Stimulated activated naive B cell treated with anti-CD40 and anti-IgM and Interleukin-4, amounts not matched to agents 10 μg/mL and 1 μg/mL and 100 μg/mL, for 72 hours (primary cell): ENCODE measurements around the gene THAP12.

Source experiments
- ATAC-seq, 2 donors: fragments of 150-1000 bp; cut with Tn5 transposase; replicated peaks; 2 replicates each; pipeline ENCODE4 v1.10.0; 2021; ENCODE audit warnings: moderate library complexity in 1 of 2
- DNase-seq: peaks from one replicate; pipeline ENCODE4 v3.0.0; 2021
- H3K27ac Mint-ChIP-seq: one replicate; pipeline ENCODE4 v1.8.0; 2022; ENCODE audit warnings: mild to moderate bottlenecking, mixed read lengths
- H3K27me3 Mint-ChIP-seq, 2 donors: one replicate each; pipeline ENCODE4 v1.8.0; 2022; ENCODE audit warnings: mixed read lengths in 2 of 2
- H3K36me3 Mint-ChIP-seq, 2 donors: one replicate each; pipeline ENCODE4 v1.8.0; 2022; ENCODE audit warnings: mixed read lengths in 2 of 2, mild to moderate bottlenecking in 1 of 2
- H3K4me1 Mint-ChIP-seq, 2 donors: one replicate each; pipeline ENCODE4 v1.8.0; 2022; ENCODE audit warnings: mixed read lengths in 2 of 2, mild to moderate bottlenecking in 1 of 2
- H3K4me3 Mint-ChIP-seq, 2 donors: one replicate each; pipeline ENCODE4 v1.8.0; 2022; ENCODE audit warnings: mild to moderate bottlenecking in 2 of 2, mixed read lengths in 2 of 2, moderate library complexity in 1 of 2
- H3K9me3 Mint-ChIP-seq, 2 donors: one replicate each; pipeline ENCODE4 v1.8.0; 2022; ENCODE audit warnings: mixed read lengths in 2 of 2, mild to moderate bottlenecking in 1 of 2

The THAP12 gene

GRCh38 chr11:76392870-76393269 is 11.9 kb upstream of the THAP12 start:
- Mint-ChIP-seq H3K27me3 (no peaks in the 10 kb centered on the region), H3K36me3 (no peaks in the 10 kb centered on the region), H3K9me3 (no peaks in the 10 kb centered on the region), H3K4me3 (no peak overlapping the region), H3K4me1 (peaks cover 9 to 18% of the 10 kb centered on the region in 2 donors), H3K27ac (no peak overlapping the region)
- DNase-seq (no peak), ATAC-seq (peak in 1 of 2 donors; percentile 59)

GRCh38 chr11:76391811-76392475 is 11.0 kb upstream of the THAP12 start:
- Mint-ChIP-seq H3K36me3 (no peaks in the 10 kb centered on the region), H3K27ac (no peak overlapping the region), H3K4me3 (no peak overlapping the region), H3K27me3 (no peaks in the 10 kb centered on the region), H3K9me3 (no peaks in the 10 kb centered on the region), H3K4me1 (peaks cover 9 to 18% of the 10 kb centered on the region in 2 donors)
- DNase-seq (no peak), ATAC-seq (no peak)

GRCh38 chr11:76391021-76391420 is 10.1 kb upstream of the THAP12 start:
- H3K27ac Mint-ChIP-seq, result no peak overlapping the region
- peaks cover 9 to 24% of the 10 kb centered on the region in 2 donors for H3K4me1 Mint-ChIP-seq
- H3K4me3 Mint-ChIP-seq, result no peak overlapping the region
- no peaks in the 10 kb centered on the region for H3K27me3 Mint-ChIP-seq
- H3K36me3 Mint-ChIP-seq, result no peaks in the 10 kb centered on the region
- H3K9me3 Mint-ChIP-seq, result no peaks in the 10 kb centered on the region
- DNase-seq (no peak), ATAC-seq (no peak)

- no peaks in the 10 kb centered on the region for H3K9me3 Mint-ChIP-seq
- peaks cover 6% of the 10 kb centered on the region in 2 donors for H3K36me3 Mint-ChIP-seq
- H3K4me3 Mint-ChIP-seq, result no peak overlapping the region
- H3K27me3 Mint-ChIP-seq, result no peaks in the 10 kb centered on the region
- H3K4me1 Mint-ChIP-seq, result peaks cover 16 to 35% of the 10 kb centered on the region in 2 donors
- DNase-seq (no peak), ATAC-seq (no peak)
- H3K27ac Mint-ChIP-seq, result no peak overlapping the region
Observed at GRCh38 chr11:76388408-76388807, 7.5 kb upstream of the THAP12 start.

GRCh38 chr11:76385903-76386302 is 5.0 kb upstream of the THAP12 start:
- no peak overlapping the region for H3K4me3 Mint-ChIP-seq
- DNase-seq, result no peak
- H3K9me3 Mint-ChIP-seq, result no peaks in the 10 kb centered on the region
- ATAC-seq, result no peak
- peaks cover 24 to 43% of the 10 kb centered on the region in 2 donors for H3K4me1 Mint-ChIP-seq
- H3K27ac Mint-ChIP-seq, result no peak overlapping the region
- H3K27me3 Mint-ChIP-seq, result no peaks in the 10 kb centered on the region
- peaks cover 6 to 9% of the 10 kb centered on the region in 2 donors for H3K36me3 Mint-ChIP-seq

- no peak overlapping the region for H3K27ac Mint-ChIP-seq
- H3K4me1 Mint-ChIP-seq, result peaks cover 39 to 67% of the 10 kb centered on the region in 2 donors
- peaks cover 9 to 16% of the 10 kb centered on the region in 2 donors for H3K36me3 Mint-ChIP-seq
- no peaks in the 10 kb centered on the region for H3K9me3 Mint-ChIP-seq
- H3K27me3 Mint-ChIP-seq, result no peaks in the 10 kb centered on the region
- no peak for DNase-seq
- no peak for ATAC-seq
- peak overlapping the region; percentile 86 to 89 for H3K4me3 Mint-ChIP-seq
Observed at GRCh38 chr11:76382209-76382608, 1.3 kb upstream of the THAP12 start.

GRCh38 chr11:76380159-76380976 is 564 bp downstream of the THAP12 start:
- peaks cover 46 to 75% of the 10 kb centered on the region in 2 donors for H3K4me1 Mint-ChIP-seq
- peak overlapping the region; percentile 95 for H3K27ac Mint-ChIP-seq
- H3K36me3 Mint-ChIP-seq, result peaks cover 6 to 16% of the 10 kb centered on the region in 2 donors
- H3K4me3 Mint-ChIP-seq, result peak overlapping the region; percentile 91 to 95
- DNase-seq (peak; percentile 51), ATAC-seq (peak; percentile 34 to 51)
- H3K9me3 Mint-ChIP-seq, result no peaks in the 10 kb centered on the region
- no peaks in the 10 kb centered on the region for H3K27me3 Mint-ChIP-seq

GRCh38 chr11:76379807-76380158 is 1.1 kb downstream of the THAP12 start:
- no peak for DNase-seq
- Mint-ChIP-seq H3K4me3 (peak overlapping the region; percentile 91 to 95), H3K27ac (peak overlapping the region; percentile 95), H3K36me3 (peaks cover 6 to 14% of the 10 kb centered on the region in 2 donors), H3K27me3 (no peaks in the 10 kb centered on the region), H3K4me1 (peaks cover 49 to 79% of the 10 kb centered on the region in 2 donors), H3K9me3 (no peaks in the 10 kb centered on the region)
- ATAC-seq, result no peak

GRCh38 chr11:76376746-76377558 is 4.0 kb downstream of the THAP12 start:
- Mint-ChIP-seq H3K27ac (peak overlapping the region; percentile 83), H3K4me1 (peaks cover 45 to 79% of the 10 kb centered on the region in 2 donors), H3K27me3 (no peaks in the 10 kb centered on the region), H3K36me3 (peaks cover 8 to 12% of the 10 kb centered on the region in 2 donors), H3K4me3 (peak overlapping the region in 1 of 2 donors; percentile 23), H3K9me3 (no peaks in the 10 kb centered on the region)
- no peak for DNase-seq
- ATAC-seq, result peak; percentile 19 to 33

- Mint-ChIP-seq H3K27me3 (no peaks in the 10 kb centered on the region), H3K27ac (peak overlapping the region; percentile 85), H3K36me3 (peaks cover 5 to 9% of the 10 kb centered on the region in 2 donors), H3K4me3 (peak overlapping the region; percentile 43 to 71), H3K4me1 (peaks cover 40 to 79% of the 10 kb centered on the region in 2 donors), H3K9me3 (no peaks in the 10 kb centered on the region)
- DNase-seq (peak; percentile 17), ATAC-seq (peak; percentile 95 to 98)
Observed at GRCh38 chr11:76371170-76371569, 9.8 kb downstream of the THAP12 start.

- H3K36me3 Mint-ChIP-seq, result peaks cover 7 to 8% of the 10 kb centered on the region in 2 donors
- peaks cover 37 to 71% of the 10 kb centered on the region in 2 donors for H3K4me1 Mint-ChIP-seq
- no peak overlapping the region for H3K27ac Mint-ChIP-seq
- H3K9me3 Mint-ChIP-seq, result no peaks in the 10 kb centered on the region
- DNase-seq, result no peak
- H3K27me3 Mint-ChIP-seq, result no peaks in the 10 kb centered on the region
- no peak for ATAC-seq
- H3K4me3 Mint-ChIP-seq, result no peak overlapping the region
Observed at GRCh38 chr11:76369406-76369805, 11.5 kb downstream of the THAP12 start.

GRCh38 chr11:76368490-76368889 is 12.4 kb downstream of the THAP12 start:
- Mint-ChIP-seq H3K27ac (no peak overlapping the region), H3K4me1 (peaks cover 37 to 66% of the 10 kb centered on the region in 2 donors), H3K4me3 (no peak overlapping the region), H3K9me3 (no peaks in the 10 kb centered on the region), H3K36me3 (peaks cover 10 to 11% of the 10 kb centered on the region in 2 donors), H3K27me3 (no peaks in the 10 kb centered on the region)
- DNase-seq, result no peak
- no peak for ATAC-seq

- Mint-ChIP-seq H3K27me3 (no peaks in the 10 kb centered on the region), H3K4me3 (no peak overlapping the region), H3K27ac (no peak overlapping the region), H3K36me3 (peaks cover 13 to 16% of the 10 kb centered on the region in 2 donors), H3K9me3 (no peaks in the 10 kb centered on the region), H3K4me1 (peaks cover 20 to 35% of the 10 kb centered on the region in 2 donors)
- DNase-seq (no peak), ATAC-seq (no peak)
Observed at GRCh38 chr11:76365038-76365679, 15.8 kb downstream of the THAP12 start.

- DNase-seq (no peak), ATAC-seq (no peak)
- Mint-ChIP-seq H3K27ac (no peak overlapping the region), H3K27me3 (no peaks in the 10 kb centered on the region), H3K4me3 (no peak overlapping the region), H3K36me3 (peaks cover 23 to 35% of the 10 kb centered on the region in 2 donors), H3K9me3 (no peaks in the 10 kb centered on the region), H3K4me1 (peaks cover 8 to 13% of the 10 kb centered on the region in 2 donors)
Observed at GRCh38 chr11:76362716-76363115, 18.2 kb downstream of the THAP12 start.
